Measurements from ENCODE around the gene PC.

The PC gene

GRCh38 chr11:66907751-66908630 lies 50.2 kb downstream of the PC start:
- ATAC-seq = no peak
- no peak for TF ChIP-seq ZC3H10 (CRISPR knock-in tag; IDR thresholded peaks at IDR 0.05)
- TF ChIP-seq TSHZ2 (CRISPR knock-in tag; IDR thresholded peaks at IDR 0.05) = no peak
- no peak for TF ChIP-seq RARB (CRISPR knock-in tag; IDR thresholded peaks at IDR 0.05)
- TF ChIP-seq CREB5 (CRISPR knock-in tag; IDR thresholded peaks at IDR 0.05; ENCODE audit: low read depth) = no peak
- no peak for TF ChIP-seq GLIS3 (CRISPR knock-in tag; IDR thresholded peaks at IDR 0.05)
- TF ChIP-seq ARNTL (CRISPR knock-in tag; IDR thresholded peaks at IDR 0.05; ENCODE audit: borderline replicate concordance, low read depth) = no peak

GRCh38 chr11:66906061-66906733 lies 52.0 kb downstream of the PC start:
- TF ChIP-seq ESRRG (CRISPR knock-in tag; IDR thresholded peaks at IDR 0.05) (no peak), GLIS3 (CRISPR knock-in tag; IDR thresholded peaks at IDR 0.05) (no peak)
- no peak for ATAC-seq

- no peak for ATAC-seq
- TF ChIP-seq CSDC2 (CRISPR knock-in tag; IDR thresholded peaks at IDR 0.05) (no peak), CREB5 (CRISPR knock-in tag; IDR thresholded peaks at IDR 0.05; ENCODE audit: low read depth) (no peak), TCF4 (CRISPR knock-in tag; IDR thresholded peaks at IDR 0.05; ENCODE audit: borderline replicate concordance) (no peak), TSHZ2 (CRISPR knock-in tag; IDR thresholded peaks at IDR 0.05) (no peak), RARB (CRISPR knock-in tag; IDR thresholded peaks at IDR 0.05) (no peak), ZNF70 (CRISPR knock-in tag; IDR thresholded peaks at IDR 0.05) (no peak)
Measured at GRCh38 chr11:66905631-66906030, 52.6 kb downstream of the PC start.

- TF ChIP-seq CSDC2 (CRISPR knock-in tag; IDR thresholded peaks at IDR 0.05) (no peak), TCF4 (CRISPR knock-in tag; IDR thresholded peaks at IDR 0.05; ENCODE audit: borderline replicate concordance) (no peak), BACH2 (CRISPR knock-in tag; IDR thresholded peaks at IDR 0.05; ENCODE audit: borderline replicate concordance) (no peak), GLIS3 (CRISPR knock-in tag; IDR thresholded peaks at IDR 0.05) (no peak), ESRRG (CRISPR knock-in tag; IDR thresholded peaks at IDR 0.05) (no peak), ZFP3 (CRISPR knock-in tag; IDR thresholded peaks at IDR 0.05) (no peak), PATZ1 (CRISPR knock-in tag; IDR thresholded peaks at IDR 0.05; ENCODE audit: borderline replicate concordance) (no peak), ZC3H10 (CRISPR knock-in tag; IDR thresholded peaks at IDR 0.05) (no peak)
- no peak for ATAC-seq
Measured at GRCh38 chr11:66904981-66905521, 53.1 kb downstream of the PC start.
